Measurements from ENCODE around the gene PANK4. TPM values are rescaled to one million over a fixed set of nuclear protein-coding genes. Genes with fewer than 3 reads are reported as not detected.

PANK4 gene
- total RNA-seq, 4 donors from 2014 or later = 43.4 to 82.5 (median 70.5) TPM

DNA sequence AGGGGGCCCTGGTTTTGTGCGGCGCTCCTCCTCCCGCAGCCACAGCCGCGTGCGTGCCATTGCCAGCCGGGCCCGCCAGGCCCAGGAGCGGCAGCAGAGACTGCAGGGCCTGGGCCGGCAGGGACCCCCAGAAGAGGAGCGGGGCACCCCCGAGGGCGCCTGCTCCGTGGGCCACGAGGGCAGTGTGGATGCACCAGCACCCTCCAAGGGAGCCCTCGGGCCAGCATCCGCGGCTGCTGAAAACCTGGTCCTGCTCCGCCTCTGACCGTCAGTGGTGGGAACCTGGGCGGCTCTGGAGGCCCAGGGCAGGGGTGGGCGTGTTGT lies 21.5 kb downstream of the PANK4 start:
- H3K27me3 ChIP-seq = peaks cover 0 to 11% of the 10 kb centered on the region in 2 donors

DNA sequence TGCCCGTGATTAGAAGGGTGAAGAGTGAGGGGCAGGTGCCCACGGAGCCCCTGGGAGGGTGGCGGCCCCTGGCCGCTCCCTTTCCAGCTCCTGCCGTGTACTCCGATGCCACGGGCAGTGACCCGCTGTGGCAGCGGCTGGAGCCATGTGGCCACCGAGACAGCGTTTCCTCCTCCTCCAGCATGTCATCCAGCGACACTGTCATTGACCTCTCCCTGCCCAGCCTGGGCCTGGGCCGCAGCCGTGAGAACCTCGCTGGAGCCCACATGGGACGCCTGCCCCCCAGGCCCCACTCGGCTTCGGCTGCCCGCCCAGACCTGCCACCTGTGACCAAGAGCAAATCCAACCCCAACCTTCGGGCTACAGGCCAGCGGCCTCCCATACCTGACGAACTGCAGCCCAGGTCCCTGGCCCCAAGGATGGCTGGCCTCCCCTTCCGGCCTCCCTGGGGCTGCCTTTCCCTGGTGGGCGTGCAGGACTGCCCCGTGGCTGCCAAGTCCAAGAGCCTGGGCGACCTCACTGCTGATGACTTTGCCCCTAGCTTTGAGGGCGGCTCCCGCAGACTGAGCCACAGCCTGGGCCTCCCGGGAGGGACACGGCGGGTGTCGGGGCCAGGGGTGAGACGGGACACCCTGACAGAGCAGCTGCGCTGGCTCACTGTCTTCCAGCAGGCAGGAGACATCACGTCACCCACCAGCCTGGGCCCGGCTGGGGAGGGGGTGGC lies 22.0 kb downstream of the PANK4 start:
- H3K4me3 ChIP-seq = no peak overlapping the region
- TF ChIP-seq, protein P1, sequence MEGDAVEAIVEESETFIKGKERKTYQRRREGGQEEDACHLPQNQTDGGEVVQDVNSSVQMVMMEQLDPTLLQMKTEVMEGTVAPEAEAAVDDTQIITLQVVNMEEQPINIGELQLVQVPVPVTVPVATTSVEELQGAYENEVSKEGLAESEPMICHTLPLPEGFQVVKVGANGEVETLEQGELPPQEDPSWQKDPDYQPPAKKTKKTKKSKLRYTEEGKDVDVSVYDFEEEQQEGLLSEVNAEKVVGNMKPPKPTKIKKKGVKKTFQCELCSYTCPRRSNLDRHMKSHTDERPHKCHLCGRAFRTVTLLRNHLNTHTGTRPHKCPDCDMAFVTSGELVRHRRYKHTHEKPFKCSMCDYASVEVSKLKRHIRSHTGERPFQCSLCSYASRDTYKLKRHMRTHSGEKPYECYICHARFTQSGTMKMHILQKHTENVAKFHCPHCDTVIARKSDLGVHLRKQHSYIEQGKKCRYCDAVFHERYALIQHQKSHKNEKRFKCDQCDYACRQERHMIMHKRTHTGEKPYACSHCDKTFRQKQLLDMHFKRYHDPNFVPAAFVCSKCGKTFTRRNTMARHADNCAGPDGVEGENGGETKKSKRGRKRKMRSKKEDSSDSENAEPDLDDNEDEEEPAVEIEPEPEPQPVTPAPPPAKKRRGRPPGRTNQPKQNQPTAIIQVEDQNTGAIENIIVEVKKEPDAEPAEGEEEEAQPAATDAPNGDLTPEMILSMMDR (IDR thresholded peaks at IDR 0.05) = no peak
- no peak for TF ChIP-seq POLR2A (IDR thresholded peaks at IDR 0.05)
- peaks cover 0 to 11% of the 10 kb centered on the region in 2 donors for H3K27me3 ChIP-seq

More for the DNA sequence above, 21.5 kb downstream of the PANK4 start:
- Histone ChIP-seq H3K9me3 (no peaks in the 10 kb centered on the region), H3K27ac (no peak overlapping the region), H3K4me1 (peaks cover 0 to 6% (median 2%) of the 10 kb centered on the region in 4 donors), H3K4me3 (no peak overlapping the region), H3K36me3 (peaks cover 0 to 29% (median 0%) of the 10 kb centered on the region in 3 donors)
- TF ChIP-seq POLR2A (IDR thresholded peaks at IDR 0.05) = no peak
- TF ChIP-seq, protein P1 (IDR thresholded peaks at IDR 0.05) = no peak
- no peak for DNase-seq

DNA sequence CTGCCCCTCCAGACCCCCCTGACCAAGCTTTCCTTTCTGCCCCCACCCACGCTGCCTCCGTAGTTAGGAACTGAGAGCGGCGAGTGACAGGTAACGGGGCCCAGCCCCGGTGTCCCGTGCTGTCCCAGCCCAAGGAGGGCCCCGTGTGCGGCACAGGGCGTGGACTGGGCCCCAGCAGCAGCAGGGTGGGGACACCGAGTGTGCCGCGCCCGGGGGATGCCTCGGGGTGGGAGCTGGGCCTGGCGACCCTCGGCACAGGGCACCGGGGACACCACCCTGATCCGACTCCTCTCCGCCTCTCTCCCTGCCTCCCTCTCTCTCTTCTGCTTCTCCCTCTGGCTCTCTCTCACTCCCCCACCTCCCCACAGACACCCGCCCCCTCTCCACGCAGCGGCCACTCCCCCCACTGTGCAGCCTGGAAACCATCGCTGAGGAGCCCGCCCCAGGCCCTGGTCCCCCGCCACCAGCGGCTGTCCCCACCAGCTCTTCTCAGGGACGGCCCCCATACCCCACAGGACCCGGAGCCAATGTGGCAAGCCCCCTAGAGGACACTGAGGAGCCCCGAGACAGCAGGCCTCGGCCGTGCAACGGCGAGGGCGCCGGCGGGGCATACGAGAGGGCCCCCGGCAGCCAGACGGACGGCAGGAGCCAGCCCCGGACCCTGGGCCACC lies 22.7 kb downstream of the PANK4 start:
- H3K9me3 ChIP-seq = no peaks in the 10 kb centered on the region
- peaks cover 0 to 16% (median 0%) of the 10 kb centered on the region in 3 donors for H3K36me3 ChIP-seq
- H3K4me1 ChIP-seq = peaks cover 0 to 14% (median 4%) of the 10 kb centered on the region in 4 donors
- H3K27me3 ChIP-seq = peaks cover 0 to 11% of the 10 kb centered on the region in 2 donors
- no peak for DNase-seq
- H3K4me3 ChIP-seq = no peak overlapping the region
- TF ChIP-seq, protein P1 (IDR thresholded peaks at IDR 0.05) = no peak
- TF ChIP-seq POLR2A (IDR thresholded peaks at IDR 0.05) = no peak
- no peak overlapping the region for H3K27ac ChIP-seq

More for the DNA sequence above, 22.0 kb downstream of the PANK4 start:
- Histone ChIP-seq H3K4me1 (peaks cover 0 to 12% (median 4%) of the 10 kb centered on the region in 4 donors), H3K9me3 (no peaks in the 10 kb centered on the region), H3K27ac (no peak overlapping the region), H3K36me3 (peaks cover 0 to 23% (median 0%) of the 10 kb centered on the region in 3 donors)
- no peak for DNase-seq

DNA sequence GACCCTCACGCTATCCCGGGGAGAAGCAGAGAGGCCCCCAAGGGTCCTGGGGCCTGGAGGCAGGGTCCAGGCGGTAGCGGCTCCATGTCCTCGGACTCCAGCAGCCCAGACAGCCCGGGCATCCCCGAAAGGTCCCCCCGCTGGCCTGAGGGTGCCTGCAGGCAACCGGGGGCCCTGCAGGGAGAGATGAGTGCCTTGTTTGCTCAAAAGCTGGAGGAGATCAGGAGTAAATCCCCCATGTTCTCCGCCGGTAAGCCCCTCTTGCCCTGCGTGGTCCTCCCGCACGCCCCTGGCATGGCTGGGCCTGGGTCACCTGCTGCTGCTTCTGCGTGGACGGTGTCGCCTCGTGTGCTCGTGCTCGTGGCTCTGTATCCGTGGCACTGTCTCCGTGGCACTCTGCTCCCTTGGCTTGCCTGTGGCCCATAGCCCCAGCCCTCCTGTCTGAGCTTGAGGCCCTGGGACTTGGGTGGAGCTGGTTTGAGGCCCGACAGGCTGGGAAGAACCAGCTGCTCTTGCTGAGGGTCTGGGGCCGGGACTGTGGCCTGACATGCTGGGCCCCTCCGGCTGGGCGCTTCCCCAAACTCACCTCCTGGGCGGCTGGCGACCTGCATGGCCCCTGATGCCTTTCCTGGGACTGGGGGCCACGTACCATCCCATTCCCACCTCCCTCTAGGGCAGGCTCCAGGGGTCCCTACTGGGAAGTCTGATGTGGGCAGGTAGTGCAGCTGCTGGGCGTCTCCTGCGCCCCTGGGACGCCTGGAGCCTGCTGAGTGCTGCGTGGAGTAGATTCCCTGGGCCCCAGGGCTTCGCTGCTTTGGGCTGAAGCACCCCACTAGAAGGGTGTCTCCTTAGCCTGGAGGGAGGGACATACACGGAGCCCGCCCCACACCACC lies 23.5 kb downstream of the PANK4 start:
- H3K9me3 ChIP-seq = no peaks in the 10 kb centered on the region
- no peak overlapping the region for H3K4me3 ChIP-seq
- no peak for DNase-seq
- peaks cover 0 to 21% (median 4%) of the 10 kb centered on the region in 4 donors for H3K4me1 ChIP-seq
- H3K27me3 ChIP-seq = peaks cover 0 to 11% of the 10 kb centered on the region in 2 donors
- H3K36me3 ChIP-seq = peaks cover 0 to 8% (median 0%) of the 10 kb centered on the region in 3 donors
- TF ChIP-seq, protein P1 (IDR thresholded peaks at IDR 0.05) = no peak
- H3K27ac ChIP-seq = no peak overlapping the region

DNA sequence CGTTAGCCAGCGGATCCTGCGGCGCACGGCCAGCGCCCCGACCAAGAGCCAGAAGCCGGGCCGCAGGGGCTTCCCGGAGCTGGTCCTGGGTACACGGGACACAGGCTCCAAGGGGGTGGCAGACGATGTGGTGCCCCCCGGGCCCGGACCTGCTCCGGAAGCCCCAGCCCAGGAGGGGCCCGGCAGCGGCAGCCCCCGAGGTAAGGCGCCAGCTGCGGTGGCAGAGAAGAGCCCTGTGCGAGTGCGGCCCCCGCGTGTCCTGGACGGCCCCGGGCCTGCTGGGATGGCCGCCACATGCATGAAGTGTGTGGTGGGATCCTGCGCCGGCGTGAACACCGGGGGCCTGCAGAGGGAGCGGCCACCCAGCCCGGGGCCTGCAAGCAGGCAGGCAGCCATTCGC lies 24.2 kb downstream of the PANK4 start:
- Histone ChIP-seq H3K27ac (no peak overlapping the region), H3K4me3 (no peak overlapping the region), H3K4me1 (peaks cover 0 to 22% (median 4%) of the 10 kb centered on the region in 4 donors), H3K9me3 (no peaks in the 10 kb centered on the region), H3K36me3 (peaks cover 0 to 2% (median 0%) of the 10 kb centered on the region in 3 donors), H3K27me3 (peaks cover 0 to 11% of the 10 kb centered on the region in 2 donors)
- no peak for TF ChIP-seq POLR2A (IDR thresholded peaks at IDR 0.05)
- TF ChIP-seq, protein P1 (IDR thresholded peaks at IDR 0.05) = no peak
- no peak for DNase-seq

Data from Peyer's patch (tissue), 4 donors.